ENCODE results near the gene ARCN1. TPM values are rescaled to one million over a fixed set of nuclear protein-coding genes. Genes with fewer than 3 reads are reported as not detected.
A peak's percentile ranks its signal among the peaks of the same experiment; 100 is the strongest.

The ARCN1 gene
- total RNA-seq, 2 donors from 2014 or later = 133 to 145 TPM

- no peak for ATAC-seq
- no peak for DNase-seq
- intact Hi-C loops (cut with DNase I, micrococcal nuclease) = no loop called here
These were observed 73.0 kb downstream of the ARCN1 start for GRCh38 chr11:118645066-118645715.

- intact Hi-C loops (cut with DNase I, micrococcal nuclease) = no loop called here
- ATAC-seq (no peak), DNase-seq (peak in 1 of 2 donors; percentile 4)
These were observed 74.2 kb downstream of the ARCN1 start for GRCh38 chr11:118646393-118646792.

- DNase-seq = no peak
- ATAC-seq = no peak
- intact Hi-C loops (cut with DNase I, micrococcal nuclease) = no loop called here
These were observed 76.1 kb downstream of the ARCN1 start for GRCh38 chr11:118648291-118648690.

GRCh38 chr11:118649941-118650340 lies 77.7 kb downstream of the ARCN1 start:
- intact Hi-C loops (cut with DNase I, micrococcal nuclease) = no loop called here
- peak; percentile 84 for ATAC-seq
- DNase-seq = no peak

GRCh38 chr11:118650366-118650765 lies 78.2 kb downstream of the ARCN1 start:
- DNase-seq = no peak
- intact Hi-C loops (cut with DNase I, micrococcal nuclease) = no loop called here
- ATAC-seq = no peak

GRCh38 chr11:118651820-118652219 lies 79.6 kb downstream of the ARCN1 start:
- DNase-seq = no peak
- no peak for ATAC-seq
- intact Hi-C loops (cut with DNase I, micrococcal nuclease) = no loop called here

Small RNA genes within 50 kb of the gene (microRNA-seq; reads per million reads assigned to microRNA genes)
- 0 to 1.1 reads per million in 2 donors for gene MIR6716

Other genes with a start within 250 kb of the ARCN1 start
- gene CD3D, start 229.7 kb upstream of the ARCN1 start, total RNA-seq = 1 to 10 TPM; 4.3 to 8.0 TPM
- gene CD3G, start 228.1 kb upstream of the ARCN1 start, total RNA-seq = 1 to 10 TPM; 1.6 to 1.9 TPM
- gene UBE4A, start 212.8 kb upstream of the ARCN1 start, total RNA-seq = 10 to 100 TPM; 40.3 to 45.6 TPM
- gene ATP5MG, start 170.8 kb upstream of the ARCN1 start, total RNA-seq = 100 to 1,000 TPM; 233 to 328 TPM
- gene KMT2A, start 135.9 kb upstream of the ARCN1 start, total RNA-seq = 10 to 100 TPM; 41.9 to 45.2 TPM
- gene TTC36, start 44.9 kb upstream of the ARCN1 start, total RNA-seq = under 1 TPM; 0.58 to 0.98 TPM
- gene TMEM25, start 41.2 kb upstream of the ARCN1 start, total RNA-seq = 1 to 10 TPM; 6.2 to 9.3 TPM
- gene IFT46, start 6.5 kb upstream of the ARCN1 start, total RNA-seq = 1 to 10 TPM; 6.4 to 10.0 TPM
- gene PHLDB1, start 35.2 kb downstream of the ARCN1 start, total RNA-seq = 10 to 100 TPM; 70.3 to 74.1 TPM
- gene TREH, start 107.2 kb downstream of the ARCN1 start, total RNA-seq = 1 to 10 TPM; 1.2 to 3.3 TPM
- gene DDX6, start 218.8 kb downstream of the ARCN1 start, total RNA-seq = 100 to 1,000 TPM in 1 of 2 donors, 10 to 100 TPM in 1; 96.3 to 100 TPM

Measured in left colon (tissue), 2 donors.